CD4-positive, alpha-beta T cell (primary cell): ENCODE results near the gene CAMTA1. TPM values are rescaled to one million over a fixed set of nuclear protein-coding genes. Genes with fewer than 3 reads are reported as not detected.

Experiments used
- ATAC-seq: fragments of 200-7000 bp; cut with Tn5 transposase; one replicate; pipeline ENCODE4 v1.10.0; 2022; ENCODE audit warnings: mild to moderate bottlenecking; ENCODE audit not compliant: poor library complexity
- CTCF ChIA-PET: fragments of 350-600 bp; sonication (Branson Sonifier 250); formaldehyde crosslinking; loops from one replicate; lab custom pipeline; 2021; ENCODE audit warnings: antibody characterized with exemption, inconsistent platforms; lab: Charles Lee
- POLR2A ChIA-PET: fragments of 350-600 bp; sonication (Branson Sonifier 250); formaldehyde crosslinking; loops from one replicate; lab custom pipeline; 2021; ENCODE audit warnings: antibody characterized with exemption, inconsistent platforms; lab: Charles Lee
- DNase-seq, 14 experiments: peaks; one replicate each; pipeline ENCODE4 v3.0.0-alpha.2; 2013 to 2020; ENCODE audit warnings: mixed read lengths in 2 of 14
- H3K27ac ChIP-seq, 2 donors: one replicate each; pipeline versions ENCODE4 v1.5.1 to v1.7.0; 2013; ENCODE audit warnings: low read length in 2 of 2, low read depth in 1 of 2, mild to moderate bottlenecking in 1 of 2
- H3K27me3 ChIP-seq, 2 experiments: 1 replicate in 1 of 2; 2 replicates in 1 of 2; pipeline versions ENCODE4 v1.6.1 to v1.7.0; 2013; ENCODE audit warnings: low read length in 2 of 2, control low read depth in 1 of 2, mild to moderate bottlenecking in 1 of 2, moderate library complexity in 1 of 2; ENCODE audit not compliant: insufficient read depth in 2 of 2, control insufficient read depth in 1 of 2
- H3K36me3 ChIP-seq: one replicate; pipeline ENCODE4 v1.6.1; 2013; ENCODE audit warnings: low read length, control low read depth; ENCODE audit not compliant: insufficient read depth
- H3K4me1 ChIP-seq: one replicate; pipeline ENCODE4 v1.6.1; 2013; ENCODE audit warnings: low read length, control low read depth; ENCODE audit not compliant: insufficient read depth
- H3K4me3 ChIP-seq: one replicate; pipeline ENCODE4 v1.5.1; 2013; ENCODE audit warnings: mild to moderate bottlenecking, low read length, moderate library complexity
- H3K9me3 ChIP-seq, 2 experiments: 1 replicate in 1 of 2; 2 replicates in 1 of 2; pipeline versions ENCODE4 v1.6.1 to v1.7.0; 2013; ENCODE audit warnings: low read length in 2 of 2, mild to moderate bottlenecking in 2 of 2, control low read depth in 1 of 2, moderate library complexity in 1 of 2; ENCODE audit not compliant: control insufficient read depth in 1 of 2, insufficient read depth in 1 of 2
- H3K27ac Mint-ChIP-seq: one replicate; pipeline ENCODE4 v1.8.0; 2020; ENCODE audit warnings: mixed read lengths
- H3K27me3 Mint-ChIP-seq: one replicate; pipeline ENCODE4 v1.8.0; 2021; ENCODE audit warnings: mixed read lengths
- H3K36me3 Mint-ChIP-seq: one replicate; pipeline ENCODE4 v1.8.0; 2021; ENCODE audit warnings: low read depth, mixed read lengths
- H3K4me1 Mint-ChIP-seq: one replicate; pipeline ENCODE4 v1.8.0; 2021; ENCODE audit warnings: low read depth, mixed read lengths
- H3K4me3 Mint-ChIP-seq: one replicate; pipeline ENCODE4 v1.8.0; 2020; ENCODE audit warnings: mild to moderate bottlenecking, mixed read lengths
- H3K9me3 Mint-ChIP-seq: one replicate; pipeline ENCODE4 v1.8.0; 2020; ENCODE audit warnings: mixed read lengths
- intact Hi-C, 2 experiments: fragments of 100-400 bp; cut with DNase I in 1 of 2; cut with micrococcal nuclease in 1 of 2; formaldehyde crosslinking; loops; one replicate each; pipeline versions ENCODE4 v1.15.1 to v1.9.0; 2023 to 2025; cut with DNase I, micrococcal nuclease
- total RNA-seq, 174 experiments: library from RNA in 2 of 174; stranded (reverse) in 2 of 174; gene quantifications; one replicate each; pipeline ENCODE4 v1.2.3 and lab custom pipeline; 2021 to 2026
- TF ChIP-seq, protein P1 (sequence below): fragments of 200-600 bp; IDR thresholded peaks from one replicate; pipeline ENCODE4 v1.8.0; 2022; ENCODE audit warnings: antibody characterized with exemption, mild to moderate bottlenecking

CAMTA1 gene
- total RNA-seq, 2 experiments from 2014 or later: 38.6 to 39.3 TPM

DNA sequence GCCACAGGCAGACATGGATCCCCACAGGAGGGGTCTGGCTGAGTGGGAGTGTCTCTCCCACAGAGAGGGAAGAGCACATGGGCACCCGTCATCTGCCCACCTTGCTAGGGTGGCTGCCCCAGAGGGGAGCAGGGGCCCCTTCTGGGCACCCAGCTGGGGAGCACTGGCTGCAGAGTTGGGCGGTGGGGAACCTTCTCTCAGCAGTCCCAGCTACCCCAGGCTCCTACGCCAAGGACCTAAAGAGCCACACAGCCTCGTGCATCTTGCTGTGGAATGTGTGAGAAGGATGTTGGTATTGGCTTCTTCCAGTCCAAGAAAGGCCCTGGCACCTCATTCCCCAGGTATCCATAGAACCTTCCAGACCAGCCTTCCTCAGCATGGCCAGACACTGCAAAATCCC lies 735.2 kb downstream of the CAMTA1 start:
- no peaks in the 10 kb centered on the region for H3K4me1 Mint-ChIP-seq
- peaks cover 0 to 2% of the 10 kb centered on the region in 2 experiments for H3K27me3 ChIP-seq
- no peaks in the 10 kb centered on the region for H3K36me3 Mint-ChIP-seq
- no peaks in the 10 kb centered on the region for H3K4me1 ChIP-seq
- no peaks in the 10 kb centered on the region for H3K9me3 ChIP-seq
- no peak for DNase-seq
- ChIA-PET POLR2A (no interaction called here), CTCF (no interaction called here)
- no peaks in the 10 kb centered on the region for H3K36me3 ChIP-seq
- ATAC-seq: no peak
- no peak overlapping the region for H3K4me3 ChIP-seq
- intact Hi-C loops: no loop called here
- no peak overlapping the region for H3K4me3 Mint-ChIP-seq
- no peak overlapping the region for H3K27ac Mint-ChIP-seq
- H3K27ac ChIP-seq: no peak overlapping the region
- H3K9me3 Mint-ChIP-seq: no peaks in the 10 kb centered on the region
- TF ChIP-seq, protein P1, sequence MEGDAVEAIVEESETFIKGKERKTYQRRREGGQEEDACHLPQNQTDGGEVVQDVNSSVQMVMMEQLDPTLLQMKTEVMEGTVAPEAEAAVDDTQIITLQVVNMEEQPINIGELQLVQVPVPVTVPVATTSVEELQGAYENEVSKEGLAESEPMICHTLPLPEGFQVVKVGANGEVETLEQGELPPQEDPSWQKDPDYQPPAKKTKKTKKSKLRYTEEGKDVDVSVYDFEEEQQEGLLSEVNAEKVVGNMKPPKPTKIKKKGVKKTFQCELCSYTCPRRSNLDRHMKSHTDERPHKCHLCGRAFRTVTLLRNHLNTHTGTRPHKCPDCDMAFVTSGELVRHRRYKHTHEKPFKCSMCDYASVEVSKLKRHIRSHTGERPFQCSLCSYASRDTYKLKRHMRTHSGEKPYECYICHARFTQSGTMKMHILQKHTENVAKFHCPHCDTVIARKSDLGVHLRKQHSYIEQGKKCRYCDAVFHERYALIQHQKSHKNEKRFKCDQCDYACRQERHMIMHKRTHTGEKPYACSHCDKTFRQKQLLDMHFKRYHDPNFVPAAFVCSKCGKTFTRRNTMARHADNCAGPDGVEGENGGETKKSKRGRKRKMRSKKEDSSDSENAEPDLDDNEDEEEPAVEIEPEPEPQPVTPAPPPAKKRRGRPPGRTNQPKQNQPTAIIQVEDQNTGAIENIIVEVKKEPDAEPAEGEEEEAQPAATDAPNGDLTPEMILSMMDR: no peak
- peaks cover 10% of the 10 kb centered on the region for H3K27me3 Mint-ChIP-seq

DNA sequence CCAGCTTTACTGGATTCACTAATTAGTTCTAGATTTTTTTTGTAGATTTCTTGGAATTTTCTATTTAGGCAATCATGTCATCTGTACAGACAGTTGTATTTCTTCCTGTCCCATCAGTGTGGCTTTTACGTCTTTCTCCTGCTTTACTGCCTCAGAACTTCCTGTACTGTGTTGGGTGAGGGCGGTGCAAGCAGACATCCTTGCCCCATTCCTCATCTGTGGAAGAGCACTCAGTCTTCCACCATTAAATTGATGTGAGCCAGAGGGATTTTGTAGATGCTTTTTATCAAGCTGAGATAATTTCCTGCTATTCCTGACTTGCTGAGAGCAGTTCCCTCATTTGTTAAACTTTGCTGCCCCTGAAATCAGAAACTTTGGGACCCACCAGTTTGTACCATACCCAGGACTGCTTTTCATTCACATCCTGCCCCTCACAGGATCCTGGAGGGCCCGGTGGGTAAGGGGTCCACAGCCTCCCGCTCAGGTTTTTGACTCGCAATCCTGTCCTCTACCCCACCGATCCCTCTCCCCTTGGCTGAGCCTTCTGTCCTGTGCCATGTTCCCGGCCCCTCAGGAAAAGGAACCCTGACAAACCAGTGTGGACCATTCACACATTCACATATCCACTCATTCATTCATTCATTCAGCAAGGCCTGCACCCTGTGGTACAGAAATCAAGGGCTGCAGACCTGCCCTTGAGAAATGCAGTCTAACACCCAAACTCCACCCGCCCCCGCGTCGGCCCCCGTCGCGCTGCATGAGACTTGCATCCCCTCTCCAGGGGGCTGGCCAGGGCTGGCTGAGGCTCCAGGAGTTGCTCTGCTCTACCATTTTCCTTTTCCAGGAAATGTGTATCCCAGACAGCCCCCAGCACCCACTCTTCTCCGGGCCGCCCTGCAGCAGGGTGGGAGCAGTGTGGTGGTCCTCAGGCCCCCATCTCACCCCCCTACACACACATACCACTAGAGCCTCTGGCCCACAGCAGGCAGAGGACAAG lies 739.4 kb downstream of the CAMTA1 start:
- CTCF ChIA-PET: no interaction called here
- H3K27ac Mint-ChIP-seq: no peak overlapping the region

DNA sequence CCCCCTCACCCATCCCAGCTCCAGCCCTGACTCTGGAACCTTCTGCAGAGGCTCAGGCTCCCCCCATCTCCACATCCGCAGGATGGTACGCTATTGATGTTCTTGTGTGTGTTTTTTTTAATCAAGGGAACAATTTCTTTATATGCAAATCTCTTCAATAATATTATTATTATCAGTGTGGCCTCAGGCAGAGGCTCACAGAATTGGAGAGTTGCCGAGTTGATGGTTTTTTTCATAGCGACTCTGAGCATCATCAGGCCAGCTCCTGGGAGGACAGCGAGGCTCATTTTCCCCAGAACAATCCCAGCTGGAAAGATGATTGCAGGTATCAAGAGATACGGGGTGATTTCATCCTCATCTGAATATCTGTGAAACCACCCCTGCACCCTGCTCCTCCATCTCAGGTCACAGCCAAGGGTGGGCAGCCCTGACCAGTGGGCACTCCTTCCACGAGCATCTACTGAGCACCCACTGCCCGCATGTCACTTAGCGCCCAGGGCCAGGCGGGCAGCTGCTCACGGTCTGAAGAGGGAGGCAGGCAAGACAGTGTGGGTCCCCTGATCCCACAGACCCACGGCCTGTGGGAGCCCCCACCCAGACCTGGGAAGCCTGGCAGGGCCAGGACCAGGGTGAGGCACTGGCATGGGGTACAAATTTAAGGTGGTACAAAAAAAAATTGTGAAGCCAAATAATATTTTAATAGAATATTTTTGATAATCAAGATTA lies 740.2 kb downstream of the CAMTA1 start:
- Mint-ChIP-seq H3K36me3 (no peaks in the 10 kb centered on the region), H3K27ac (no peak overlapping the region), H3K4me1 (no peaks in the 10 kb centered on the region), H3K9me3 (no peaks in the 10 kb centered on the region), H3K4me3 (no peak overlapping the region), H3K27me3 (peaks cover 10% of the 10 kb centered on the region)
- H3K9me3 ChIP-seq: no peaks in the 10 kb centered on the region
- H3K27ac ChIP-seq: no peak overlapping the region
- intact Hi-C loops: no loop called here
- H3K4me3 ChIP-seq: no peak overlapping the region
- ATAC-seq: no peak
- H3K27me3 ChIP-seq: peaks cover 0 to 5% of the 10 kb centered on the region in 2 experiments
- H3K4me1 ChIP-seq: no peaks in the 10 kb centered on the region
- no peaks in the 10 kb centered on the region for H3K36me3 ChIP-seq
- POLR2A ChIA-PET: no interaction called here
- no peak for DNase-seq
- CTCF ChIA-PET: no interaction called here
- TF ChIP-seq, protein P1: no peak

More for the DNA sequence above, 739.4 kb downstream of the CAMTA1 start:
- POLR2A ChIA-PET: no interaction called here
- H3K4me1 ChIP-seq: no peaks in the 10 kb centered on the region
- TF ChIP-seq, protein P1: no peak
- no peaks in the 10 kb centered on the region for H3K9me3 ChIP-seq
- DNase-seq: no peak
- H3K4me3 Mint-ChIP-seq: no peak overlapping the region
- no peak for ATAC-seq
- H3K4me3 ChIP-seq: no peak overlapping the region
- H3K36me3 ChIP-seq: no peaks in the 10 kb centered on the region
- H3K4me1 Mint-ChIP-seq: no peaks in the 10 kb centered on the region
- no peak overlapping the region for H3K27ac ChIP-seq
- peaks cover 0 to 5% of the 10 kb centered on the region in 2 experiments for H3K27me3 ChIP-seq
- H3K9me3 Mint-ChIP-seq: no peaks in the 10 kb centered on the region
- peaks cover 10% of the 10 kb centered on the region for H3K27me3 Mint-ChIP-seq
- H3K36me3 Mint-ChIP-seq: no peaks in the 10 kb centered on the region
- intact Hi-C loops: no loop called here
